H7 (cell line): ENCODE results near the gene SPRY4. TPM values are rescaled to one million over a fixed set of nuclear protein-coding genes. Genes with fewer than 3 reads are reported as not detected.
A peak's percentile ranks its signal among the peaks of the same experiment; 100 is the strongest.

ENCODE experiments used
- DNase-seq: peaks from one replicate; pipeline ENCODE4 v3.0.0; 2012
- H3K27me3 ChIP-seq: 2 replicates; pipeline ENCODE4 v1.6.0; 2011; ENCODE audit warnings: mild to moderate bottlenecking, low read length; ENCODE audit not compliant: control insufficient read depth, insufficient read depth
- H3K36me3 ChIP-seq: replicated peaks from 2 replicates; pipeline ENCODE4 v1.5.1; 2011; ENCODE audit warnings: low read length; ENCODE audit not compliant: control insufficient read depth, insufficient read depth
- H3K4me3 ChIP-seq: 2 replicates; pipeline ENCODE4 v1.5.1; 2011; ENCODE audit warnings: low read depth, mild to moderate bottlenecking, control low read depth, low read length, moderate library complexity; ENCODE audit not compliant: insufficient read depth
- total RNA-seq: library from RNA; depleted of rRNA; stranded (reverse); fragments of >200 nt; shearing (Covaris generic); gene quantifications from 2 replicates; pipeline ENCODE4 v1.2.3, GENCODE V29; 2014

Gene SPRY4
- total RNA-seq, 1 experiment from 2014 or later: 71.7 TPM

DNA sequence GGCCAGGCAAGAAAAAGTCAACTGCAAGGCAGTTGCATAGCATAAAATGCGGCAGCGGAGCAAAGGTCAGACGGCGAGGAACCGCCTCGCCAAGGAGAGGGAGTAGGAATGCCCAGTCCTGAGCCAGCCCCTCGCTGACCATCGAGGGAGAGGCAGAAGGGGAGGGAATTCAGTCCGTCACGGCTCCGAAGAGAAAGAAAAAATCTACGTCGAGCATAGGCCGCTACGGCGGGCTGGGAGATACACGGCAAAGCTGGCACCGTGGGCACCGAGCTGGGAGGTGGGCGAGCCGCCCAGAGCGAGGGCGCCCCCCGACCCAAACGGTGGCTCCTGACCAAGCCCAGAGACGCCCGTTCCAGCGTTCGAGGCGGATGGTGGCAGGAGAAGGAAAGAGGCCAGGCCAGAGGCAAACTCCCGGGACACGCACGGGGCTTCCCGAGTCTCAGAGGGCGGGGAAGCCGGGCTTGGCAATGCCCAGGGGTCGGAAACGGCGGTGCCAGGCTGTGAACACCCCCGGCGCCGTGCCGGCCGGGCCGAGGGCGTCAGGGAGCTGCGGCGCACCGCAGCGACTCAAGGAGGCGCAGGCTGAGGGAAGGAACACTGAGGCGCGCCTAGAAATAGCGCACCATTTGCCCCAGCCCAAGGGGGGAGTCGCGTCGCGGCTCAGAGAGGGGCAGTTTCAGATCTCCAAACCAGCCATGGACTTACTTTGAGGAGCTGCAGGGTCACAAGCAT, 518 bp downstream of the SPRY4 start:
- H3K4me3 ChIP-seq: peak overlapping the region; percentile 98
- H3K36me3 ChIP-seq: peaks cover 24% of the 10 kb centered on the region
- no peak for DNase-seq
- H3K27me3 ChIP-seq: no peaks in the 10 kb centered on the region

DNA sequence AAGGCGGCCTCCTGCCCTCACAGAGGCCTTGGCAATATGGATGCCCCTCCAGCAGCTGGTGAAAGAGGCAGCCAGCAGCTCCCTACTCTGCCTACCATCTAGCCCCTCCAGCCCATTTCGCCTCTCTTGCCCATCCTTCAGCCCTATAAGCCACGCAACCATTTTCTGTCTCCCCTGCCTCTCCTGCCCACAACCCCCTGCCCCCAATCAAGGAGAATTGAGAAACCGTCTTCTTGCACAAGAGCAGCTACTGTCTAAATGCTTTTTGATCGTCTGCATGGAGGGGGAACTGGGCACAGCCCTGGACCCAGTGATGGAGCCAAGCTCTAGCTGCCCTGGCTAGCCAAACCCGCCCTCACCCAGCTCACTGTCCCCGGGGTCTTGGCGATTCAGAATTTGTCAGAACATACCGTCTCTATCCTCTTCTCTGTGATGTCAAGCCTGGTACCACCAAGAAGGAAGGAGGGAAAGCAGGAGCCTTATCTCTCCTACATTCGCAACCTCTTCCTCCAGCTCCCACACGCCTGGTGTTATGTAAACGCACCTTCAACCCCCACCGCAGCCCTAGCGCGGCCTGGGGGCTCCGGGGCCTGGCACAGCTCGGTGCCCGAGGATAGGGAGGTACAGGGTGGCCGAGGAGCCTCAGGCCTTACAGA, 1.2 kb downstream of the SPRY4 start:
- H3K27me3 ChIP-seq: no peaks in the 10 kb centered on the region
- H3K4me3 ChIP-seq: peak overlapping the region; percentile 98
- H3K36me3 ChIP-seq: peaks cover 29% of the 10 kb centered on the region
- no peak for DNase-seq

DNA sequence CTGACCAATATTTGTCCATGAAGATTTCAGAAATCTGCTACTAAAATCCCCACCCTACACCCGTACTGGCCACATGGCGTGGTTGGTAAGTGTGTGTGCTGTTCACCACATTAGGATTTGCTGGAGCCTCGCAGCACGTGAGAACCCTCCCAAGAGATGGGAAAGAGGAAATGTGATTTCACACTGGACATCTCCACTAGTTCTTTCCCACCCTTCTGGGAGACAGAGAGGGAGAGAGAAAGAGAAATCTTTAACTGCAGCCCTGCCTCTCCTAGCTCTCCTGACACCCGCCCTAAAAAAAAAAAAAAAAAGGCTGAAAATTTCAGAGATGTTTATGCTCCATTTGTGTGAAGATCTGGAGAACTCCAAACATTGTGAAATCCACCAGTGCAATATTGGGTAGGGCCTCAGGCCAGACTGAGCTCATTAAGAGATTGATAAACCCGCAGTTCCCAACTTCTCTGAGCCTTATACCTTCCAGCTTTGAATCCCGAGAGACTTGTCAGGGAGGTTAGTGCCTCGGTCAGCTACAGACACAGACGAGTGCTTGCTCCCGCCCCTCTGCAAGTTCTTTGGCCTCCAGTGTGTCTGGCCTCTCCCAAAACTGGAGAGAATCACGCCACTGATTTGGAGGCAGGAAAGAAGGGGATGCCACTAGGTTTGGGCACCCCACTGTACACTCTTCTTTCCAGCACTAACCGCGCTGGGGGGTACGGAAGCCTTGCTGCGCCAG, 1.9 kb downstream of the SPRY4 start:
- Histone ChIP-seq H3K27me3 (no peaks in the 10 kb centered on the region), H3K4me3 (peak overlapping the region; percentile 98), H3K36me3 (peaks cover 29% of the 10 kb centered on the region)
- no peak for DNase-seq

DNA sequence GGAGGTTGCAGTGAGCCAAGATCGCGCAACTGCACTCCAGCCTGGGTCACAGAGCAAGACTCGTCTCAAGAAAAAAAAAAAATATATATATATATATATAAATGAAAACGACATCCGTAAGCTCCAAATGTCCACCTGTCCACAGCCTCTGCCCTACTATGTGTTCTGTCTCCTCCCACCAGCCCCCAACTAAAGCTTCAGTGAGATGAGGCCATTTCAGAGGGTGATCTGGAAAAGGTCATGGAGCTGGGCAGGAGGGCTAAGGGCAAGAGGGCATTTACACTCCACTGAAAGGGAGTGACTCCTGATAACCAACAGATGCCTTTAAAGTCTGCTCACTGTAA, 2.4 kb downstream of the SPRY4 start:
- DNase-seq: no peak
- Histone ChIP-seq H3K27me3 (no peaks in the 10 kb centered on the region), H3K36me3 (peaks cover 33% of the 10 kb centered on the region), H3K4me3 (peak overlapping the region; percentile 98)

GRCh38 chr5:142320851-142321560, 3.8 kb downstream of the SPRY4 start:
- DNase-seq: no peak
- peak overlapping the region; percentile 98 for H3K4me3 ChIP-seq
- H3K27me3 ChIP-seq: no peaks in the 10 kb centered on the region
- H3K36me3 ChIP-seq: peaks cover 36% of the 10 kb centered on the region

- peaks cover 40% of the 10 kb centered on the region for H3K36me3 ChIP-seq
- H3K27me3 ChIP-seq: no peaks in the 10 kb centered on the region
- DNase-seq: no peak
- peak overlapping the region; percentile 98 for H3K4me3 ChIP-seq
Measured at GRCh38 chr5:142320430-142320738, 4.4 kb downstream of the SPRY4 start.

GRCh38 chr5:142319560-142320429, 5.0 kb downstream of the SPRY4 start:
- no peaks in the 10 kb centered on the region for H3K27me3 ChIP-seq
- peak overlapping the region; percentile 98 for H3K4me3 ChIP-seq
- no peak for DNase-seq
- H3K36me3 ChIP-seq: peaks cover 43% of the 10 kb centered on the region

GRCh38 chr5:142319105-142319504, 5.7 kb downstream of the SPRY4 start:
- DNase-seq: no peak
- H3K4me3 ChIP-seq: no peak overlapping the region
- H3K36me3 ChIP-seq: peaks cover 46% of the 10 kb centered on the region
- no peaks in the 10 kb centered on the region for H3K27me3 ChIP-seq

- Histone ChIP-seq H3K36me3 (peaks cover 49% of the 10 kb centered on the region), H3K4me3 (no peak overlapping the region), H3K27me3 (no peaks in the 10 kb centered on the region)
- no peak for DNase-seq
Measured at GRCh38 chr5:142317753-142318152, 7.1 kb downstream of the SPRY4 start.

DNA sequence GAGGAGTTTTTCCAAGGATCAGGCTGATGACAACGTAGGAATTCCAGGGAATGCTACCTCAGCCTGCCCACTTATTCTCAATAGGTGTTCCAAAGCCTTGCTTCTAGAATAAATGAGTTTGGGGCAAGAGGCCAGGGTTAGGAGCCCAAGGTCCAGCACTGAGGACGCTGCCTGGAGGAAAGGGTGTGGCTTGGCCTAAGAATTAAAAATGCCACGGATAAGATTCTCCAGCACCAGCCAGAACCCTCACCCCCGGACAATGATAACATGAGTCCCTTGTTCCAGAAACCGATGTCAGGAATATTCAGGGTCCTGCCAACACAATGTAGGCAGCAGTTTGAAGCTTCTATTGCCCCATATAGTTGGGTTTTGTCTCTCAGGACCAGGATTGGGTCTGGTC, 7.6 kb downstream of the SPRY4 start:
- H3K4me3 ChIP-seq: no peak overlapping the region
- peaks cover 49% of the 10 kb centered on the region for H3K36me3 ChIP-seq
- no peak for DNase-seq
- no peaks in the 10 kb centered on the region for H3K27me3 ChIP-seq

DNA sequence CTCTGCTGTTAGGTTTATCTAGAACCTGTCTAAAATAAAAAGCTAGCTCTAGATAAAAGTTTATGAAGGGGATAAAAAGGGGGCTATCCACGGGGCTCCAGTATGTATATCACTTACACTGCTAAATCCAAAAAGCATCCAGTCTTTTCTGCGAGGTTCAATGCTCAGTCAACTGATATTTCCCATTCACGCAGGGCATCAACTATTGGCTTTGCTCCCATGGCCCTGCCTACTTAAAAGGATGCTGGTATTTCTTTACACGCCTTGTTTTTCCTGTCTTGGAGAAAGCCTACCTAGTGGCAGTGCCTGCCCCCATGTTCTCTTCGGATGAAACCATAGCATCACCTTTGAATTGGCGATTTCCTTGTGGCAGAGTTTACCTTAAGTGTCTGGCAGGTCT, 8.1 kb downstream of the SPRY4 start:
- no peaks in the 10 kb centered on the region for H3K27me3 ChIP-seq
- DNase-seq: no peak
- peaks cover 54% of the 10 kb centered on the region for H3K36me3 ChIP-seq
- no peak overlapping the region for H3K4me3 ChIP-seq

- Histone ChIP-seq H3K4me3 (no peak overlapping the region), H3K27me3 (no peaks in the 10 kb centered on the region), H3K36me3 (peaks cover 59% of the 10 kb centered on the region)
- no peak for DNase-seq
Measured at GRCh38 chr5:142316051-142316450, 8.8 kb downstream of the SPRY4 start.

DNA sequence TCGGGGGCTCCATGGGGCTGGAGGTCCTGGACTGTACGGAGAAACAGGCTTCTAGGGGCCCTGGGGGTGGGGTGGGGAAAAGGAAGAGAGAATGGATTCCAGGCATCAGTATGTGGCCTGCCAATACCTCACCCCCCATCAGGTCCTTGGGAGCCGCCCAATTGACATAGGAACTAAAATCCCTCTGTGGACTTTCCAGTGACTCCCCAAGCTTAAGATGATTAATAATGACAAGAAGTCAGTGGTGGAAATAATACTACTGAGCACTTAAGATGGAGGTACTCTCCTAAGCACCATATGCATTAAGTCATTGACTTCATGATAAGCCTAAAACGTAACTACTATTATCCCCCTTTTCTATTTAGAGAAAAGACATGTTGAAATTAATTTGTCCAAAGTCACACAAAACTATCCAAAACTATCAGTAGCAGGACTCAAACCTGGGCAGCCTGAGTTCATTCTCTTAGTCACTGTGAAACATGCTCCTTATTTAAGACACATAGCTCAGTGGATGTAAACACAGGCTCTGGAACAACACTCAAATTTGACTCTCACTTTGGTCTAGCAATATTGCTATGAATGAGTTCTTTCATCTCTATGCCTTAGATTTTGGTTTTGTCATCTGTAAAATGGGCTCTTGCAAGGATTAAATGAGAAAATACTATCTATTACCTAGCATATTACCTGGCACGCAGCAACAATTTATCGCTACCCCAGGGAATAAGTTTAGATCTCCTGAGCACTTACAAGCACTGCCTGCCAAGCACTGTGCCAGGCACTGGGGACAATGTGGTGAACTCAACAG, 9.5 kb downstream of the SPRY4 start:
- Histone ChIP-seq H3K36me3 (peaks cover 58% of the 10 kb centered on the region), H3K27me3 (no peaks in the 10 kb centered on the region), H3K4me3 (no peak overlapping the region)
- DNase-seq: no peak
